Progenitor cell of endocrine pancreas (in vitro differentiated cells): ENCODE results near the gene UBE3D. TPM values are rescaled to one million over a fixed set of nuclear protein-coding genes. Genes with fewer than 3 reads are reported as not detected.

ENCODE experiments used
- DNase-seq: peaks from one replicate; pipeline ENCODE4 v3.0.0; 2021; ENCODE audit warnings: low spot score; ENCODE audit not compliant: unreplicated experiment
- H3K27ac Mint-ChIP-seq: 2 replicates; pipeline ENCODE4 v1.8.0; 2021; ENCODE audit warnings: mild to moderate bottlenecking, moderate library complexity, mixed read lengths
- H3K27me3 Mint-ChIP-seq: 2 replicates; pipeline ENCODE4 v1.8.0; 2021; ENCODE audit warnings: mixed read lengths
- H3K36me3 Mint-ChIP-seq: 2 replicates; pipeline ENCODE4 v1.8.0; 2022; ENCODE audit warnings: mixed read lengths; ENCODE audit not compliant: insufficient read depth
- H3K4me1 Mint-ChIP-seq: 2 replicates; pipeline ENCODE4 v1.8.0; 2021; ENCODE audit warnings: low read depth, mixed read lengths
- H3K4me3 Mint-ChIP-seq: 2 replicates; pipeline ENCODE4 v1.8.0; 2021; ENCODE audit warnings: low read depth, mild to moderate bottlenecking, moderate library complexity, mixed read lengths
- H3K9me3 Mint-ChIP-seq: 2 replicates; pipeline ENCODE4 v1.8.0; 2021; ENCODE audit warnings: low read depth, mixed read lengths
- total RNA-seq: library from RNA; stranded (reverse); gene quantifications from 2 replicates; pipeline ENCODE4 v1.2.1, GENCODE V29; 2021
- TF ChIP-seq, protein P1 (sequence below): fragments of 200-600 bp; sonication (generic); IDR thresholded peaks from one replicate; pipeline ENCODE4 v1.5.0; 2021; ENCODE audit warnings: antibody characterized with exemption, mild to moderate bottlenecking; ENCODE audit not compliant: unreplicated experiment

UBE3D gene
- total RNA-seq, 1 donor from 2014 or later: 15.5 TPM

DNA sequence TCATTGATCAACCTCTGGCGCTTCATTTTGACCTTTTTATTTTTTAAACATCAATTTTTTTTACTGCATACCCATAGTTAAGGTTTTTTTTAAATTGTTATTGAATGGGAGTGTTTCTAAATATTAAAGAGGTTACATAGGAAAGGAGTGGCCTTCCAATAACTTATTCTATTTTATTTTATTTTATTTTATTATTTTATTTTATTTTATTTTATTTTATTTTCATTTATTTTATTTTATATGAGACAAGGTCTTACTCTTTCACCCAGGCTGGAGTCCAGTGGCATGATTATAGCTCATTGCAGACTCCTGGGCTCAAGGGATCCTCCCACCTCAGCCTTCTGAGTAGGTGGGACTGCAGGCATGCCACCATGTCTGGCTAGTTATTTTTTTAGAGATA is 32.0 kb upstream of the UBE3D start:
- Mint-ChIP-seq H3K4me1 (no peaks in the 10 kb centered on the region), H3K4me3 (no peak overlapping the region), H3K9me3 (peaks cover 8% of the 10 kb centered on the region), H3K27me3 (no peaks in the 10 kb centered on the region), H3K36me3 (peaks cover 16% of the 10 kb centered on the region), H3K27ac (no peak overlapping the region)
- no peak for DNase-seq
- TF ChIP-seq, protein P1, sequence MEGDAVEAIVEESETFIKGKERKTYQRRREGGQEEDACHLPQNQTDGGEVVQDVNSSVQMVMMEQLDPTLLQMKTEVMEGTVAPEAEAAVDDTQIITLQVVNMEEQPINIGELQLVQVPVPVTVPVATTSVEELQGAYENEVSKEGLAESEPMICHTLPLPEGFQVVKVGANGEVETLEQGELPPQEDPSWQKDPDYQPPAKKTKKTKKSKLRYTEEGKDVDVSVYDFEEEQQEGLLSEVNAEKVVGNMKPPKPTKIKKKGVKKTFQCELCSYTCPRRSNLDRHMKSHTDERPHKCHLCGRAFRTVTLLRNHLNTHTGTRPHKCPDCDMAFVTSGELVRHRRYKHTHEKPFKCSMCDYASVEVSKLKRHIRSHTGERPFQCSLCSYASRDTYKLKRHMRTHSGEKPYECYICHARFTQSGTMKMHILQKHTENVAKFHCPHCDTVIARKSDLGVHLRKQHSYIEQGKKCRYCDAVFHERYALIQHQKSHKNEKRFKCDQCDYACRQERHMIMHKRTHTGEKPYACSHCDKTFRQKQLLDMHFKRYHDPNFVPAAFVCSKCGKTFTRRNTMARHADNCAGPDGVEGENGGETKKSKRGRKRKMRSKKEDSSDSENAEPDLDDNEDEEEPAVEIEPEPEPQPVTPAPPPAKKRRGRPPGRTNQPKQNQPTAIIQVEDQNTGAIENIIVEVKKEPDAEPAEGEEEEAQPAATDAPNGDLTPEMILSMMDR: no peak

DNA sequence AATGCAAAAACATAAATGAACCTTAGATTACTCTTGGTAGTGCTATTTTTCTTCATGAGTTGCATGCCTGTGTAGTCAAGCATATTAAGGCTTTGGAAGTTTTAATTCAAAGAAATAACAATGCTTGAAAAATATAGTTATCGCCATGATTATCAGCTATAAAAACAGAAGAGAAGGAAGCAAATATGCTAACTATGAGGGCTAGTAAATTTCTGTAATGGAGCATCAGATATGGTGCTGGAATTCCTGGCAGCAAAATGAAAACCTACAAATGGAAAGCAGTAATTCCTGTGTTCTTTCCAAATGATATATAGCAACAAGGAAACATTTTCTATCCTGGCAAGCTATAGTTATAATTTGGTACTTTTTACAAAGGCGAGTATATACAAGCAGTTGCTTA is 31.6 kb upstream of the UBE3D start:
- H3K4me3 Mint-ChIP-seq: no peak overlapping the region
- H3K9me3 Mint-ChIP-seq: peaks cover 8% of the 10 kb centered on the region
- no peaks in the 10 kb centered on the region for H3K27me3 Mint-ChIP-seq
- H3K27ac Mint-ChIP-seq: peak overlapping the region; percentile 42
- no peaks in the 10 kb centered on the region for H3K4me1 Mint-ChIP-seq
- DNase-seq: no peak
- TF ChIP-seq, protein P1: no peak
- peaks cover 14% of the 10 kb centered on the region for H3K36me3 Mint-ChIP-seq

DNA sequence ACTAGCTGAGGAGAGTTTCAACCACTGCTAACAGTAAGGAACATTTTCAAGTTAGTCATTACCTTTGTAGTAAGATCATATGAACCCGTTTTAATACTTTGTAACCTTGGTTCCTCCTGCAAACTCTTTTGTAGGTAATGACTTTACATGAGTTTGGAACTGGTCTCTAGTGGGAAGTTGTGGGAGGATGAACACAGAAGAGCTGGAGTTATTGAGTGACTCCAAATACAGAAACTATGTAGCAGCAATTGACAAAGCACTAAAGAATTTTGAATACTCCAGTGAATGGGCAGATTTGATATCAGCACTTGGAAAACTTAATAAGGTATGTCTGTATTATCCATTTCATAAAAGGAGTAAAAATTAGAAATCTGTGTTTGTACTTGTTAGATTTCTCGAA is 31.1 kb upstream of the UBE3D start:
- H3K27me3 Mint-ChIP-seq: no peaks in the 10 kb centered on the region
- no peak overlapping the region for H3K27ac Mint-ChIP-seq
- H3K9me3 Mint-ChIP-seq: peaks cover 8% of the 10 kb centered on the region
- H3K36me3 Mint-ChIP-seq: peaks cover 10% of the 10 kb centered on the region
- H3K4me3 Mint-ChIP-seq: no peak overlapping the region
- no peak for DNase-seq
- TF ChIP-seq, protein P1: no peak
- H3K4me1 Mint-ChIP-seq: no peaks in the 10 kb centered on the region

DNA sequence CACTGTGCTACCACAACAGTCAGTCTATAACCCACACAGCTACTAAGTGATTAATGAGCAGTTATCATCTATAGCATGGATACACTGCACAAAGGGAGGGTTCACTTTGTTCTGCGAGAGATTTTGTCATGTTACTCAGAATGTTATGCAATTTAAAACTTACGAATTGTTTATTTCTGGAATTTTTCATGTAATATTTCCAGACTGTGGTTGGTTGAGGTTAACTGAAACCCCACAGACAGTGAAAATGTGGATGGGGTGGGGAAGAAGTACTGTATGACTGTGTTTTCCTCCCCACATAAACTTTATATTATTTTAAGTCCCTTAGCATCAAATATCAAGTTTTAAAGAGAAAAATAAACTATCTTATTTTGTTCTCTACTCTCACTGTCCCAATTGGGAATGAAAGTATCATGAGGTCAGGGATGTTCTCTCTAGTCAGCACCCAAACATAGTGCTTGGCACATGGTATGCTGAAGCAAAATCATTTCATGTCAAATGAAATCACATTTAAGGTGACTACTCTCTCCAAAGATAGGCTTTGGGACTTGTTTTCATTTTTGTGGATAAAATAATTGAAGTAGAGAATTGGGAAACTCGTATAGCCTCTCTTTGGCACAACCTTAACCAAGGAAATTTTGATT is 27.2 kb upstream of the UBE3D start:
- TF ChIP-seq, protein P1: no peak
- Mint-ChIP-seq H3K27ac (no peak overlapping the region), H3K27me3 (no peaks in the 10 kb centered on the region), H3K9me3 (peaks cover 8% of the 10 kb centered on the region), H3K36me3 (peaks cover 8% of the 10 kb centered on the region), H3K4me3 (no peak overlapping the region), H3K4me1 (no peaks in the 10 kb centered on the region)
- DNase-seq: no peak

DNA sequence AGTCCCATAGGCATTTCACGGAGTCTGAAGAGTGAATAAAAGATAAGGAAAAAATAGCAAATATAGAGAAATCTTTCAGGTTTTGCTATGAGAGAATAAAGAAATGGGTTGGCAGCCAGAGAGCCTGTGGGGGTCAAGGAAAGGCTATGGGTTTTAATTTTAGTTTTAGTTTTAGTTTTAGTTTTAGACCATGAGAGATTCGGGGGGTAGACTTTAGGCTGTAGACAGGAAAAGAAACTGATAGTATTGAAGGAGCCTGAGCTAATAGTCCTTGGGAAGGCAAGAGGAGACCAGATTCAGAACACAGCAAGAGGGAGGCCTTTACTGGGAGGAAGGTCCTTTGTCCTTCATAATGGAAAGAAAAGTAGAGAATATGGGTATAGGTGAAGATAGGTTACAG is 21.1 kb upstream of the UBE3D start:
- no peaks in the 10 kb centered on the region for H3K4me1 Mint-ChIP-seq
- peaks cover 4% of the 10 kb centered on the region for H3K9me3 Mint-ChIP-seq
- no peaks in the 10 kb centered on the region for H3K27me3 Mint-ChIP-seq
- H3K4me3 Mint-ChIP-seq: no peak overlapping the region
- TF ChIP-seq, protein P1: no peak
- peaks cover 20% of the 10 kb centered on the region for H3K36me3 Mint-ChIP-seq
- DNase-seq: no peak
- peak overlapping the region; percentile 19 for H3K27ac Mint-ChIP-seq
